Stimulated activated CD8-positive, alpha-beta memory T cell treated with anti-CD3 and anti-CD28 coated beads, Interleukin-15, amount 100 ng/mL, for 24 hours (primary cell): ENCODE data around the gene MSL2.
"Not testable (repeated sequence)": the region's sequence is repeated elsewhere in the genome, so short reads cannot be mapped to it uniquely, and the experiment has no call there.

ENCODE experiments used
- DNase-seq: peaks from one replicate; pipeline ENCODE4 v3.0.0-alpha.2; 2020; ENCODE audit warnings: low read depth

The MSL2 gene

GRCh38 chr3:136192195-136192594 lies 3.9 kb downstream of the MSL2 start:
- DNase-seq, result not testable (repeated sequence)

DNA sequence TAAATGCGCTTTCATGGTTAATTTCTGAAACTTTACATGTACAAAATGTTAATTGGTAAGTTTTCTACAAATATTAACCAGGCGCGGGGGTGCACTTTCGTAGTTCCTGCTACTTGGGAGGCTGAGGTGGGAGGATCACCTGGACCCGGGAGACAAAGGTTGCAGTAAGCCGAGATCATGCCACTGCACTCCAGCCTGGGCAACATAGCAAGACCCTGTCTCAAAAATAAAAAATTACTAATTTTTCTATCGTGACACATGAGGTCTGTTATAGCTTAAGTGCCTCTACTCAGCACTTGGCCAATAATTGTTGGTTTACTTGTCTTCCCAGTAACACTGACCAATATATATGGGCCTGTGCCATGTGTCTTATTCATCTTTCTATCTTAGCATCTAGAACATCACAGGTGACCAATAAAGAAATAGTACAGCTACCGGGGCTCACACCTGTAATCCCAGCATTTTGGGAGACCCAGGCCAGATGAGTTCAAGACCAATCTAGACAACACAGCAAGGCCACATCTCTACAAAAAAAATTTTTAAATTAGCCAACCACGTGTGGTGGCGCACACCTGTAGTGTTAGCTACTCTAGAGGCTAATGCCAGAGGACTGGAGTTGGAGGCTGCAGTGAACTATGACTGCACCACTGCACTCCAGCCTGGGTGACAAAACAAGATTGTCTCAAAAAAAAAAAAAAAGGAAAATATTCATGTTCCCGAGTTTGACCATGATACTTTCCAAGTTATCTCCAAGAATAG lies 6.1 kb downstream of the MSL2 start:
- no peak for DNase-seq

DNA sequence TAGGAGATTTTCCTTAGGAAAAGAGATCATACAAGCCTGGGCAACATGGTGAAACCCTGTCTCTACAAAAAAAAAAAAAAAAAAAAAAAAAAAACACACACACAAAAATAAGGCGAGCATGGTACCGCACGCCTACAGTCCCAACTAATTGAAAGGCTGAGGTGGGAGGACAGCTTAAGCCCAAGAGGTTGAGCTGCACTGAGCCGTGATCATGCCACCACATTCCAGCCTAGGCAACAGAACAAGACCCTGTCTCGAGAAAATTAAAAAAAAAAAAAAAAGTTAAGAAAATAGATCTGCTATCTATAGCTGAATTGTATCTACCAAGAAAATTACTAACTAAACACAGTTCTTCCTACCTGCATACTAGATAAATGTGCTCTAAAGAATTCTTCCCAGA lies 7.1 kb downstream of the MSL2 start:
- DNase-seq, result no peak

DNA sequence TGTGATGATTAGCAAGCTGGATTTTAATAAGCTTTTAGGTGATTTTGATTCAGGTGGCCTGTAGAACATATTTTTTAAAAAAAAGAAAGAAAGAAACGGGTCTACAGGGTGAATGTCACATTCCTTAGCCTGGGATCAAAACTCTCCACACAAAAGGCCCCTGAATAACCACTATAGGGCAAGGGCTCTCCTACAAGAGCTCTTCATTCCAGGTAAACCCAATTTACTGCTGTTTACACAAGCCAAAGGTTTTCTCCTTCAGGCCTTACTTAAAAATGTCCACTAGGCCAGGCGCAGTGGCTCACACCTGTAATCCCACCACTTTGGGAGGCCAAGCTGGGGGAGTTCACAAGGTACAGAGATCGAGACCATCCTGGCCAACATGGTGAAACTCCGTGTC lies 8.3 kb downstream of the MSL2 start:
- DNase-seq, result no peak

DNA sequence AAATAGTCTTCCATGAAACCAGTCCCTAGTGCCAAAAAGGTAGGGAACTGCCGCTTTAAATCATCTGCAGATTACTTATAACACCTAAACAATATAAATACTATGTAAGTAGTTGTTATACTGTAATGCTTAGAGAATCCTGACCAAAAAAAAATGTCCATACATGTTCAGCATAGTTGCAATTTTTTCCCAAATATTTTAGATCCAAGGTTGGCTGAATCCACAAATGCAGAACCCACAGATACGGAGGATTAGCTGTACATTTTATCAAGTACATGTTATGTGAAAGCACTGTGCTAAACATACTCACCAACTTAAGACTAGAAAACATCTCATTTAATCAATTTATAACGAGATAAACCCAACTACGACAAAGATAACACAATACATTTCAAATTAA lies 9.3 kb downstream of the MSL2 start:
- no peak for DNase-seq

- no peak for DNase-seq
These were observed 9.8 kb downstream of the MSL2 start for GRCh38 chr3:136186344-136186743.

DNA sequence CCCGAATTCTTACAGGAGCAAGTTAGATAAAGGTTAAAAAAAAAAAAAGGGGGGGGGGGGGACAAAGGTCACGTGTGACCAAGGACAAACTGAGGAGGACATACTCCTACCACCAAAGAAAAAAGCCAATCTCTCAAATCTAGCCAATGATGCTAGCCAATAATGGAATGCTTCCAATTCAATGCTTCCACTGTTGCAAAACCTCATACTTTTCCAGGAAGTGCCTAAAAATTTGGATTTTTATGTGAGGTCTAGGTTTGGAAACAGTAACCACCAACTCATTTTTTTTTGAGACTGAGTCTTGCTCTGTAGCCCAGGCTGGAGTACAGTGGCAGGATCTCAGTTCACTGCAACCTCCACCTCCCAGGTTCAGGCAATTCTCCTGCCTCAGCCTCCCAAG lies 11.4 kb downstream of the MSL2 start:
- DNase-seq, result no peak

- no peak for DNase-seq
These were observed 14.4 kb downstream of the MSL2 start for GRCh38 chr3:136181741-136182140.

GRCh38 chr3:136177876-136178275 lies 18.3 kb downstream of the MSL2 start:
- no peak for DNase-seq

DNA sequence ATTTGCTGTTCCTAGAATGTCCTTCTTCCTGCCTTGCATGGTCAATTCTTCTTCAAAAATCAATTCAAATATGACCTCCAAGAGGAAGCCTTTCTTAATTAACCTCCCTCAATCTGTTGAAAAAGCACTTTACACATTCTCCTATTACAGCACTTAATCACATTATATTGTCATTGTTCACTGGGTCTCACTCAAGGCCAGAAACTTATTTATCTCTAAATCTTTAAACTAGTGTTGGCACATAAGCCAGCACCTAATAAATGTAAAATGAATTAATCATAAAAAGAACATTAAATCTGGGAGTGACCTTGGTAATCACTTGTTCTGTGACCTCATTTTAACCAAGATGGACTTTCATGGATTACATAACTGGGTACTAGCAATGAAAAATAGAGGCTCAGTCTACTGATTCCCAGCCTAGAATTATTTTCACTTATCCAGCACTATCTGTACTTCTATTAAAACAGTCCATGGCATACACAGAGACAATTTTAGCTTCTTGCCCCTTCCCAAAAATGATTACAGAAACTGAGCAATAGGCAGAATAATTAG lies 22.1 kb downstream of the MSL2 start:
- DNase-seq, result no peak

DNA sequence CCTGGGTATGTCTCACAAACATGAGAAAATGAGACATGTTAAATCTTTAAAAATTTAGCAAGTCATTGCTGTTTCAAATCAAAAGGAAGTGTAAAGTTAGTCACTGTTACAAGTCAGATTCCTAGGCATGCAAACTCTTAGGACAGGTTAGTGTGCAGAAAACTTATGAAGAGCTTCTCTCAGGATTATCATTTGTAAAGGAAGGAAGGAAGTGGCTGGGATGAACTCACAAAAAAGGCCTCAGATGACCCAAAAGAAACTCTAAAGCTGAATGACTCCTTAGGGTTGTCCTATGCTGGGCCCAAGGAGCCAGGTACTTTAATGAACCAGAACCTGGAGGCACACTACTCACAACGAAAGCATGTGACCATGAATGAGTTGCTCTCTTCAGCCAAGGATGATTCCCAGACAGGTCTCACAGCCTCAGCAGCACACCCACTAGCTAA lies 25.0 kb downstream of the MSL2 start:
- DNase-seq, result no peak

DNA sequence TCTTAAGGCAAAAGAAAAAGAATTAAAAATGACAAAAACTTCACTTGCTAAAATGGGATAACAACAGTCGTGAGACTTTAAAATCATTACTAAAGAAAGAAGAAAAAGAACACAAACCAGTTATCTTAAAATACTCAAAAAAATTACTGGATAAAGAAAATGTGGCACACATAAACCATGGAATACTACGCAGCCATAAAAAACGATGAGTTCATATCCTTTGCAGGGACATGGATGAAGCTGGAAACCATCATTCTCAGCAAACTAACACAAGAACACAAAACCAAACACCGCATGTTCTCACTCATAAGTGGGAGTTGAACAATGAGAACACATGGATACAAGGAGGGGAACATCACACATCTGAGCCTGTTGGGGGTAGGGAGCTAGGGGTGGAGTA lies 27.9 kb downstream of the MSL2 start:
- not testable (repeated sequence) for DNase-seq

DNA sequence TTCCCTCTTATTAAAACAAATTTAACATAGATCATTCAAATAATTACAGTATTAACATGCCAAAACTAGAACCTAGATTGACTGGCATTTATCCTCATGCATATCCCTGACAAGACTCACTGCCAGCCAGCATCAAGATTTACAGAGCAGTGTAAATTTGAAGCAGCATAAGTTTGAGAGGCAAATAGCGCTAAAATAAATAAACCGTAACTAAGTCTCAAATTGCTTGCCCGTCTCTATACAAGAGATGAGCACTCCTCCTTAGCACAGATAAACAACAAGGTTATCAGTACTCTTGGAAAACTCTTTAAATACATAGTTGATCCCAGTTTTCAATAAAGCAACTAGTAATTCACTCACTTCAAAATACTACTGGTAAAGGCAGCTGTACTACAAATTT lies 29.6 kb downstream of the MSL2 start:
- no peak for DNase-seq

- not testable (repeated sequence) for DNase-seq
These were observed 32.5 kb downstream of the MSL2 start for GRCh38 chr3:136163607-136164006.

DNA sequence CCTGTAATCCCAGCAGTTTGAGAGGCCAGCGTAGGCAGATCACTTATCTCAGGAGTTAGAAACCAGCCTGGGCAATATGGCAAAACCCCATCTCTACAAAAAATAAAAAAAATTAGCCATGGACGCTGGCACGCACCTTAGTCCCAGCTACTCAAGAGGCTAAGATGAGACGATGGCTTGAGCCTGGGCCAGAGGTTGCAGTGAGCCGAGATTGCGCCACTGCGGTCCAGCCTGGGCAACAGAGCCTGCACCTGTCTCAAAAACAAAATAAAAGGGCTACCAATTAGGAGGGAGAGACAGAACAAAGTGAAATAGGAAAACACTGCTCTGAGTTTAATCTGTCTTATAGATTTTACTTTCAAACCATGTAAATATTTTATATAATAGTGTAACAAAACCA lies 33.8 kb downstream of the MSL2 start:
- no peak for DNase-seq

DNA sequence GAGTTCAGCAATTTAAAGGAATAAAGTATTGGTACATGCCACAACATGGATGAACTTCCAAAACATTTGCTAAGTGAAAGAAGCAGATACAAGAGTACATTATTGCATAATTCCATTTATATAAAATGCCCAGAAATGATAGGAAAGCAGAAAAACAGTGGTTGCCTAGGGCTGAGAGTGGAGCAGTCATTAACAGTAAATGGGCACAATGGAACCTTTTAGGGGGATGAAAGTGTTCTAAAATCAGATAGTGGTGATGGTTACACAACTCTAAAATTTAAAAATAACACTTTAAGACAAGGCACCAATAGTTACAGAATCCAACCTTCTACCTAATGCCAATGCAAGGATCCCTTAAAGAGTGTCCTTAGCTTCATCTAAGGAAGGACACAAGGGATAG lies 34.6 kb downstream of the MSL2 start:
- no peak for DNase-seq

DNA sequence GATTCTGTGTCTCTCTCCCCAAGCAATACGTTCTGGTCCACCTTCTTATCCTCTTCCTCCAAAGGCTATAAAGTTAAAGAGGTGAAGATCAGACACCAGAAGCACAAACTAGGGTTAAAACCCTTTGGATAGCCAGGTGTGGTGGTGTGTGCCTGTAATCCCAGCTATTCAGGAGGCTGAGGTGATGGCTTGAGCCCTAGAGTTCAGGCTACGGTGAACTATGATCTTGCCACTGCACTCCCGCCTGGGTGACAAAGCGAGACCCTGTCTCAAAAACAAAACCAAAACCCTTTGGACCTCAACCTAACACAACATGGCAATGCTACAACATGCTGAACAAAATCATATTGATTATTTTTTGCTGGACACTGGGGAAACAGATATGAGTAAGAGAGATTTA lies 43.2 kb downstream of the MSL2 start:
- no peak for DNase-seq

DNA sequence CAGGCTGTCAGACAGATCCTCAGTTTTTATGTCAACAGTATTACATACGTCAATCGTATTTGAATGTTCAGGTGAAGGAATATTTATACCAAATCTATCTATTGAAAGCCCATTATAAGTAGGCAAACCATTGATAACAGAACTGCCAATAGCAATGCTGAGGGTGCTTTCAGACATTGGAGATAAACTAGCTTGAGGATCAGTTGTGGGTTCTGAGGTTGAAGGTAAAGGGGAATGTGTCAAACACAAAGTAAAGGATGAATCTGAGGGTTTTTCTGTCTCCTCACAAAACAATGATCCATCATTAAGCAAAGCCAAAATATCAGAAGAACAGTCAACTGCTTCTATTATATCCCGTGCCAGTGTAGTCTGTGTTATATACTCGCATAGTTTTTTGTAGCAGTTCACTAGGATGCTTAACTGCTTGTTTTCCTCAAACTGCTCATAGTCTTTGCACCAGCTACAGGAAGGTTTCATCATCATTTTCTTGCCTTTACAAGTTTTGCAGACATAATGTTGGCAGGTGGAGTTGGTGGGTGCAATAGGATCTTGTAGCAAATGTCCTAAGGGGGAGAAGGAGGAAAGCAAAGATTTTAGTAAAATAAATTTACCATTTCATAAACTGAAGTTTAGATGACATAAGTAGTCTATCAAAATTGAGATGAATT lies 43.8 kb downstream of the MSL2 start:
- no peak for DNase-seq

DNA sequence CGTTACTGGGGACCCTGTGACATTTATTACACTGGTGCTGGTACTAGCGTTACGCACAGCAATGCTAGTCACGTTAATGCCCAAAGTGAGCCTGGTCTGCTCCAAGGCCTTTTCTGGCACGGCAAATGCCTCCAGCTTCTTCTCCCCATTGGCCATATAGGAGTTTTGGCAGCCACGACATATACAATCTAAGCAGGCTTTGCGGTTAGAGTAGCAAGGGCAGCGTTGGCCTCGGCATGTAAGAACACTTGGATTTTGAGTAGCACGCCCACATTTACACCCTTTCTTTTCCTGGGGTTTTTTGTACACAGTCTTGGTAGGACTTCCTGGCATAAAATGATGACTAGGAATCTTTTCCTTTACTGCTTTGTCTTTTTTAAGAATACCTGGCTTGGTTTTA lies 44.9 kb downstream of the MSL2 start:
- DNase-seq, result no peak

DNA sequence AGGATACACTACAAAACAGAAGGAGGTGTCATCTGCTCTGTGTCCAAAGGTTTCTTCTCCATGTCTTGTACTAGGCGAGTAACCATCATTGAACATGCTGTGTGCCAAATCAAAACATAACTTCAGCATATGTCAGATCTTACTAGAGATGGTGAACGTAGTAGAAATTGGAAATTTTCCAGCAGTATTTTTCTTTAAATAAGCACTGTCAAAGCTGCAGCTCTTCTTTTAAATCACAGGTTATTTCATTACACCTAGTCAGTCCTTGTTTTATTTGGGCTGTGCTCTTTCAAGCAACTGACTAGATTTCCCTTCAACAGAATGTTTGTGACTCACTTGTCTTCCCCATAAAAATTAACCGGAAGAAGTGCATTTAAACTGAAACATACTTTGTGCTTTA lies 46.5 kb downstream of the MSL2 start:
- no peak for DNase-seq

DNA sequence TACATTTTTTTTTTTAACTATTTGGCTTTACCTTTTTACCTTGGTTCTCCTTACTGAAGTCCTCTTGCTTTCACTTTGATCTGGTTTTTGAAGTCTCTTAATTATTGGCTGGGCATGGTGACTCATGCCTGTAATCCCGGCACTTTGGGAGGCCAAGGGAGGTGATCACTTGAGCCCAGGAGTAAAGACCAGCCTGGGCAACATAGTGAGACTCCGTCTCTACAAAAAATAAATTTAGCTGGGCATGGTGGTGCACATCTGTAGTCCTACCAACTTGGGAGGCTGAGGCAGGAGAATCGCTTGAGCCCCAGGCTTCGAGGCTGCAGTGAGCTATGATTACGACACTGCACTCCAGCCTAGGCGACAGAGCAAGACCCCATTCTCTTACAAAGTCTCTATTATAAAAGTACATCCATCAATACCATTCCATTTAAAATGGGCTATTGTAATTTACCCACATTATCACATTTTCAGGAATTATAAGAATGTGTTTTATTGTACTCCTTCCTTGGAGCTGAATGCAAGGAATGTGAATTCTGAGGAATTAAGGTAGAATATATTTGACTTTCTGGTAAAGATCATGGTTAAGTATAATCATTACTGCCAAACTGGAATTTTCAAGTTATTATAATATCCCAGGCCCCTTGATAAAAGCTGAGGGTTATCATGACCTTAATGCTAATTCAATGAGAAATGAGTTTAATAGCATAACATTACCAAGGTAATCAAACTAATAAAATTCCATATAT lies 49.0 kb downstream of the MSL2 start:
- DNase-seq, result no peak

DNA sequence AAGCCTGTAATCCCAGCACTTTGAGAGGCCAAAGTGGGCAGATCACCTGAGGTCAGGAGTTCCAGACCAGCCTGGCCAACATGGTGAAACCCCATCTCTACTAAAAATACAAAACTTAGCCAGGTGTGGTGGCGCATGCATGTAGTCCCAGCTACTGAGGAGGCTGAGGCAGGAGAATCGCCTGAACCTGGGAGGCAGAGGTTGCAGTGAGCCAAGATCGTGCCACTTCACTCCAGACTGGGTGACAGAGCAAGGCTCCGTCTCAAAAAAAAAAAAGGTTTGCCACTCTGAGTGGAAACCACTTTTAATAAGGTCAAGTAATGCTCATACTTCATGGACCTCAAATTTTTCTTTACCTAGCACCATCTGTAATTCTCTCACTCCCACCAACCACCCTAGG lies 51.7 kb downstream of the MSL2 start:
- not testable (repeated sequence) for DNase-seq

DNA sequence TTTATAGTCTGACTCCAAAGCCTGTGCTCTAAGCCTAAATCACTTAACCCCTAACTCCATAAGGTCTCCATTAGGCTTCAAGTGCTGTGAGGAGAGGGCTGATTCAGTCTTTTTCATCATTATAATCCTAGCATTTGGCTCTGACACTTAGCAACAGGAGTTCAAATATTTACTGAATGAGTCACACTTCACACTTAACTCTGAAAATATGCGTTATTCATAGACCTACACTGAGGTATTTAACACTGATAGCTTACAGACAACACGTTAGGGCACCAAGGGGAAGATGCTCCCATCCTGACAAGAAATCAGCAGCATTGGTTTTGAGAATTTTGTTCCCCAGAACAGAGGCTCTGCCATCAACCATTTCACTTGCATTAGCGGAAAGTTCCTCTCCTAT lies 53.5 kb downstream of the MSL2 start:
- no peak for DNase-seq
